Adrenal gland (tissue), 12 donors: ENCODE data around the gene TSHZ2. TPM values are rescaled to one million over a fixed set of nuclear protein-coding genes. Genes with fewer than 3 reads are reported as not detected.

Experiments used
- DNase-seq, 7 donors: peaks; one replicate each; pipeline ENCODE4 v3.0.0-alpha.2; 2019 to 2020
- H3K27ac ChIP-seq, 5 donors: fragments of 200-600 bp; sonication (generic) in 4 of 5; 1 replicate in 3 of 5; 2 replicates in 2 of 5; pipeline versions ENCODE4 v1.5.1 to v1.8.0; 2016 to 2020; ENCODE audit warnings: mild to moderate bottlenecking in 1 of 5
- H3K27me3 ChIP-seq: fragments of 200-600 bp; 2 replicates; pipeline ENCODE4 v1.8.0; 2021
- H3K36me3 ChIP-seq, 2 donors: fragments of 200-600 bp; replicated peaks in 1 of 2; 1 replicate in 1 of 2; 2 replicates in 1 of 2; pipeline versions ENCODE4 v1.5.1 to v1.8.0; 2018 to 2022
- H3K4me1 ChIP-seq, 2 donors: fragments of 200-600 bp; replicated peaks in 1 of 2; 1 replicate in 1 of 2; 2 replicates in 1 of 2; pipeline versions ENCODE4 v1.5.1 to v1.8.0; 2018 to 2021
- H3K4me3 ChIP-seq, 4 donors: fragments of 200-600 bp; sonication (generic) in 3 of 4; one replicate each; pipeline ENCODE4 v1.5.1; 2016 to 2018
- H3K9me3 ChIP-seq, 3 donors: fragments of 200-600 bp; sonication (generic) in 1 of 3; replicated peaks in 1 of 3; 1 replicate in 2 of 3; 2 replicates in 1 of 3; pipeline versions ENCODE4 v1.5.1 to v1.8.0; 2016 to 2021
- CTCF ChIP-seq, 6 experiments: fragments of 450-650 bp in 4 of 6; fragments of 200-600 bp in 2 of 6; sonication (generic) in 1 of 6; IDR thresholded peaks; 1 replicate in 5 of 6; 2 replicates in 1 of 6; pipeline versions ENCODE4 v1.5.1 to v1.8.0; 2016 to 2021; ENCODE audit warnings: antibody characterized with exemption in 6 of 6, mild to moderate bottlenecking in 2 of 6, moderate library complexity in 1 of 6
- POLR2A ChIP-seq, 2 donors: fragments of 450-650 bp; IDR thresholded peaks; one replicate each; pipeline ENCODE4 v1.6.1; 2017; ENCODE audit warnings: antibody characterized with exemption in 2 of 2, mild to moderate bottlenecking in 2 of 2, moderate library complexity in 1 of 2
- WGBS, 4 donors: extraction: QIAGEN DNeasy Blood & Tissue Kit in 2 of 4; methylation state at CpG; one replicate each; pipeline versions ENCODE4 v1.1.5 to v1.1.7; 2013 to 2017; 5-methylcytosine and 5-hydroxymethylcytosine counted together
- intact Hi-C, 2 donors: fragments of 100-400 bp; cut with DNase I; formaldehyde crosslinking; loops; one replicate each; pipeline versions ENCODE4 v1.14.1 to v1.15.0; 2022 to 2023
- polyA plus RNA-seq, 3 donors: library from polyadenylated mRNA; stranded (reverse); fragments of 200-250 nt in 2 of 3; fragments of 350-450 nt in 1 of 3; fragmentation: Illumina TruSeq in 1 of 3; extraction: RNeasy Lipid Tissue Mini Kit (QIAGEN cat#74804) in 1 of 3; gene quantifications; one replicate each; pipeline ENCODE4 v1.2.3, GENCODE V29; 2013 to 2014
- total RNA-seq, 9 donors: library from RNA; depleted of rRNA in 4 of 9; stranded (reverse); fragments of >200 nt in 4 of 9; fragments of 120-200 nt in 1 of 9; fragmentation: NEBNext Ultra II Directional in 1 of 9; extraction: Animal tissue kit (Norgen Biotek cat#: 25700) in 1 of 9; gene quantifications; one replicate each; pipeline versions ENCODE4 v1.1.0 to v1.2.4, GENCODE V29; 2013 to 2023
- donor health status: healthy with polysubstance abuse.
- donor health status: Bipolar disorder and iron deficiency.
- donor health status: DM: yes; HTN: yes; CAD: no.
- donor health status: DM: no; HTN: no; CAD: no.
- donor health status: DM: no; HTN: no; CAD: no.
- donor health status: DM: yes; HTN: yes; CAD: no.

Gene TSHZ2
- total and polyA plus RNA-seq, 12 donors: 20.5 to 87.1 (median 52.4) TPM

GRCh38 chr20:52945862-52946522, 26.2 kb upstream of the TSHZ2 start:
- Histone ChIP-seq H3K4me1 (no peaks in the 10 kb centered on the region), H3K4me3 (no peak overlapping the region), H3K36me3 (no peaks in the 10 kb centered on the region), H3K27me3 (no peaks in the 10 kb centered on the region), H3K27ac (no peak overlapping the region), H3K9me3 (no peaks in the 10 kb centered on the region)
- DNase-seq: no peak
- WGBS, 4 donors: 84 to 90% (median 88%) methylated on average over 2 of the region's 2 CpGs
- no peak for TF ChIP-seq POLR2A (IDR thresholded peaks at IDR 0.05)
- no peak for TF ChIP-seq CTCF (IDR thresholded peaks at IDR 0.05)
- intact Hi-C loops: no loop called here

- peak in 1 of 7 donors; percentile 16 for DNase-seq
- WGBS, 4 donors: 42 to 65% (median 59%) methylated on average over 1 of the region's 1 CpG
- Histone ChIP-seq H3K27me3 (no peaks in the 10 kb centered on the region), H3K4me3 (no peak overlapping the region), H3K4me1 (no peaks in the 10 kb centered on the region), H3K27ac (no peak overlapping the region), H3K36me3 (no peaks in the 10 kb centered on the region), H3K9me3 (no peaks in the 10 kb centered on the region)
- intact Hi-C loops: no loop called here
- TF ChIP-seq POLR2A (IDR thresholded peaks at IDR 0.05) (no peak), CTCF (IDR thresholded peaks at IDR 0.05) (no peak)
Observed at GRCh38 chr20:52948491-52948890, 23.7 kb upstream of the TSHZ2 start.

GRCh38 chr20:52953020-52953419, 19.1 kb upstream of the TSHZ2 start:
- H3K4me3 ChIP-seq: no peak overlapping the region
- no peaks in the 10 kb centered on the region for H3K9me3 ChIP-seq
- H3K36me3 ChIP-seq: no peaks in the 10 kb centered on the region
- DNase-seq: no peak
- TF ChIP-seq POLR2A (IDR thresholded peaks at IDR 0.05): no peak
- no peak for TF ChIP-seq CTCF (IDR thresholded peaks at IDR 0.05)
- H3K27ac ChIP-seq: no peak overlapping the region
- H3K27me3 ChIP-seq: no peaks in the 10 kb centered on the region
- no peaks in the 10 kb centered on the region for H3K4me1 ChIP-seq
- WGBS, 4 donors: 85 to 91% (median 88%) methylated on average over 1 of the region's 1 CpG
- intact Hi-C loops: no loop called here

GRCh38 chr20:52954849-52955248, 17.3 kb upstream of the TSHZ2 start:
- intact Hi-C loops: no loop called here
- DNase-seq: no peak
- Histone ChIP-seq H3K27me3 (no peaks in the 10 kb centered on the region), H3K36me3 (no peaks in the 10 kb centered on the region), H3K4me3 (no peak overlapping the region), H3K9me3 (no peaks in the 10 kb centered on the region), H3K4me1 (peaks cover 0 to 9% of the 10 kb centered on the region in 2 donors), H3K27ac (no peak overlapping the region)
- no peak for TF ChIP-seq CTCF (IDR thresholded peaks at IDR 0.05)
- no peak for TF ChIP-seq POLR2A (IDR thresholded peaks at IDR 0.05)
- 85 to 91% (median 87%) methylated on average over 5 to 6 of the region's 6 CpGs for WGBS, 4 donors
